GM21528 (cell line): ENCODE measurements around the gene ZNF511.

ENCODE experiments used
- ATAC-seq: cut with Tn5 transposase; IDR thresholded peaks from one replicate; pipeline ENCODE4 v1.9.1; 2021; ENCODE audit warnings: mild to moderate bottlenecking, moderate library complexity; ENCODE audit not compliant: unreplicated experiment, low FRiP score

Gene ZNF511

DNA sequence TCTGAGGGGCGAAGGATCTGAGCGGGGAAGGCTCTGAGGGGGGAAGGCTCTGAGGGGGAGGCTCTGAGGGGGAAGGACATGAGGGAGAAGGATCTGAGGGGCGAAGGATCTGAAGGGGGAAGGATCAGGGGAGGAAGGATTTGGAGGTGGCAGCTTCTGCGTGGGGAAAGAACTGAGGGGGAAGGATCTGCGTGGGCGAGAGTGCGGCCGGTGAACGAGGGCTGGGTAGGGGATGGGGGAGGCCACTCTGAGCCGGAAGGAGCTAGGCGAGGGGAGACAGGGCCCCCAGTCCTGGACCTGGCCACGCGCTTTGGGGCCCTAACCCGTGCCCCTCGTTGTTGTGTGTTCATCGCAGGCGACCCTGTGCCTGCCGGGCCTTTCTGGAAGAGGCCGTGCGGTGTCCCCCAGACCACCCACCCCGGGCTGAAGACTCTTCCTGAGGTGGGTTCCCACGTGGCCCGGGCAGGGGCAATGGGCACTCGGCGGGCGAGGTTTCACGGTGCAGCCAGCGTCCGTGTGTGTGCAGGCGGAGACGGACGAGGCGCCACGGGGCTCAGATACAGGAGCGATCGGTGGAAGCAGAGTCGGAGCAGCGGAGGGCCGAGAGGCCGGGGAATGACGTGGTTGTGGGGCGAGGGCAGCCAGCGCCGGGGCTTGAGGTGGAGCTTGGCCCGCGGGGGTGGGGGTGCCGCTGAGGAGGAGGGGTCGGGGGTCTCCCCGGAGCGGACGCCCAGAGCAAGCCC is 26.0 kb downstream of the ZNF511 start:
- no peak for ATAC-seq

DNA sequence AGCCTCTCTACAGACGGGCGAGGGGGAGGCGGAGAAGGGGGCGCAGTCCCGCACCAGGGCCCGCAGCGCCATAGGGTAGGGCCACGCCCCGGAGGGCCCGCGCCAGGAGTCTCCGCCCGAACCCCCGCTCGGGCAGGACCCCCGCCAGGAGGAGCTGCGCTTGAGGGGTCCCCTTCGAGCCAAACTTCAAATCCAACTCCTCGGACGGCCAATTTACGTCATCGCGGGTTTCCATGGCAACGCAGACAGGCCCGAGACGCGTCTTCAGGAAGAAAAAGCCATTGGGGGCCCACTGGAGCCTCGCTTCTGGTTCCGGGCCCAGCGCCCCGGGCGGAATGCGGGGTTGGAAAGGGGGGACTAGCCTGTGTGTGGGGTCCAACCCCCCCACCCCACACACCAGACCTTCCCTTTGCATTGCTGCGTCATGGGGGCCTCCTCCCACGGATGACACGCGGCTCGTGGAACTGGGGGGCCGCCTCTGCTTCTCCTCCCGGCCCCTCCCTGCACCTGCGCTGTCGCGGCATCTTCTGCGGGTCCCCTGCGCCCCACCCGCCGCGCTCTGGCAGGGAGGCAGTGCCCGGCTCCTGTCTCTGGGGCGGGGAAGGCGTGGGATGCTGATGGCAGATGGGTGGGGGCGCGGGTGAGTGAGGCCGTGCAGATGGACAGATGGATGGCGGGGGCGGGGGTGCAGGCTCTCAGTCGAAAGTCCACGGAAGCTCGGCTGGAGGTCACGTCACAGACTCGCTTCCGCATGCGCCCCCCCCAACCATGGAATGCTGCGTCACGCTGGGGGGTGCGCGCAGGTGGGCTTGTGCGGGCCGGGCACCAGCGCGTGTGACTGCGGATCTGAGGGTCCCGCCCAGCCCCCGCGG is 26.8 kb downstream of the ZNF511 start:
- ATAC-seq: no peak

DNA sequence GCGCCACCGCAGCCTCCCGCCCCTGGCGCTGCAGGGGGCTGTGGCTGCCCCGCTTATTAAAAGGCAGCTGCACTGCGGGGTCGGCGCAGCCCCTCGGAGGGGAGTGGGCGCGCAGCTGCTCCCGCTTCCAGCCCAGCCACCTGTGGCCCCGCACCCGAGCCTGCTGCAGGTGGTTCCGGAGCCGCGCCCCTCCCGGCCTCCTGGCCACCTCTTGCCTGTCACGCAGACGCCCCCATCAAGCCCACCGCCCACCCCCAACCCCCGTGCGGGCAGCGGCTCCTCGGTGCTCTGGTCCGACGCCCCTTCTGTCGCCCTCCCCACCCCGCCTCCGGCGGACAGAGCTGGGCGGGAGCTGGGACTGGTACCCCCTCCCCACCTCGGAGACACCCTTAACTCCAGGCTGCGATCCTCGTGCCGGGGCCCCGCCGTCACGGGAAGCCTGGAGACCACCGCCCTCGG is 27.4 kb downstream of the ZNF511 start:
- no peak for ATAC-seq

DNA sequence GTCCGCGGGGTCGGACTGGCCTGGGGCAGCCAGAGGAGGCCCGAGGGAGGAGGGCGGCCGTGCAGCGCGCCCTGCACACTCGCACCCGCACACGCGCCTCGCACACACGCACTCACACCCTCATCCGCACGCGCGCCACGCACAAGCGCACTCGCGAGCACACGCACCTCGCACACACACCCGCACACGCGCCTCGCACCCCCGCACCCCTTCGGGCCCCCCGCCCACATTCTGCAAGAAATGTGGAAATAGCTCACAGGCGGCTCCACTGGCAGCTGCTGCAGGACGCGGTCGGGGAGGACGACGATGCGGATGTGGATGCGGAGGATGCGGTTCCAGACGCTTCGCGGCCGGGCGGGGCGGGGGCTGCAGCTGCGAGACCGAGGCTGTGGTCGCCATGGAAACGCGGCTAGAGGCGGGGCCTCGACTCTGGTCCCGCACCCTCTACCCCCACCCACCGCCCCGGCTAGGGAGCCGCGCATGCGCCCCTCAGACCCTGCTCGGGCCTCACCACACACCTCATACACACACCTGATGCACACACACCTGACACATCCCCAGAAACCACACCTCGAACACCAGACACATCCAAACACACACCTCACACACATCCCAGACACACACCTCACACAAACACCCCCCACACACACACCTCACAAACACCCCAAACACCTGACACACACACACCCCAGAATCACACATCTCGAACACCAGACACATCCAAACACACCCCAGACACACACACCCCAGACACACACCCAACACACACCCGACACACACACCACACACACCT is 28.1 kb downstream of the ZNF511 start, which contains the start of gene CALY:
Gene CALY, minus strand, starts transcription at position 320 of the 793 bp plus-strand sequence. CDS start 7,907 bp downstream, outside the sequence.
- ATAC-seq: no peak

DNA sequence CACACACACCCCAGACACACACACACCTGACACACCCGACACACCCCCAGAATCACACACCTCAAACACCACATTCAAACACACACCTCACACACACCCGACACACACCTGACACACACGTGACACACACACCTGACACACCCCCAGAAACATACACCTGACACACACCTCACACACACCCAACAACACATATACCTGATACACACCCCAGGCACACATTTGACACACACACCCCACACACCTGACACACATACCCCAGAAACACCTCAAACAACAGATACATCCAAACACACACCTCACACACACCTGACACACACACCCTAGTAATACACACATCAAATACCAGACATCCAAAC is 28.6 kb downstream of the ZNF511 start:
- no peak for ATAC-seq

DNA sequence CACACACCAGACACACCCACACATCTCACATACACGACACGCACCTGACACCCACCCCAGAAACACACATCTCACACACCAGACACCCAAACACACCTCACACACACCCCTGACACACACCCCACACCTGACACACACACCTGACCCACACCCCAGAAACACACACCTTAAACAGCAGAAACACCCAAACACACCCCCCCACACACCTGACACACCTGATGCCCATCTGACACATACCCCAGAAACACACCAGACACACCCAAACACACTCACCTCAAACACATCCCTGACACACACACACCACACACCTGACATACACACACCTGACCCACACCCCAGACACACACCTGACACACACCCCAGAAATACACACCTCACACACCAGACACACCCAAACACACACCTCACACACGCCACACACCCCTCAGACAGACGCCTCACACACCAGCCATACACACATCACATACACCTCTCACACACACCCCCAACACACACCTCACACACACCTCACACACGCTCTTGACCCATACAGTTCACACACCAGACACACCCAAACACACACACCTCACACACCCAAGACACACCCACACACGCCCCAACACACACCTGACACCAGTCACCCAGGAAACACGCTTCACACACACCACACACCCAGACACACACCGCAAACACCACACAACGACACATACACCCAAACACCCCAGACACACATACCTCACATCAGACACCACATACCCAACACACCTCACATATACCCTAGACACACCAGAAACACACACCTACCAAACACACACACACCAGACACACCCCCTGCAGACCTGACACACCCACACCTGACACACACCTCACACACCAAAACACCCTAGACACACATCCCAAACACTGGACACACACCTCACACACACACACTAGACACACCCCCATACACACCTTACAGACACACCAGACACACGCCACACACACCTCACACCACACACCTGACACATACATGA is 29.7 kb downstream of the ZNF511 start:
- no peak for ATAC-seq

DNA sequence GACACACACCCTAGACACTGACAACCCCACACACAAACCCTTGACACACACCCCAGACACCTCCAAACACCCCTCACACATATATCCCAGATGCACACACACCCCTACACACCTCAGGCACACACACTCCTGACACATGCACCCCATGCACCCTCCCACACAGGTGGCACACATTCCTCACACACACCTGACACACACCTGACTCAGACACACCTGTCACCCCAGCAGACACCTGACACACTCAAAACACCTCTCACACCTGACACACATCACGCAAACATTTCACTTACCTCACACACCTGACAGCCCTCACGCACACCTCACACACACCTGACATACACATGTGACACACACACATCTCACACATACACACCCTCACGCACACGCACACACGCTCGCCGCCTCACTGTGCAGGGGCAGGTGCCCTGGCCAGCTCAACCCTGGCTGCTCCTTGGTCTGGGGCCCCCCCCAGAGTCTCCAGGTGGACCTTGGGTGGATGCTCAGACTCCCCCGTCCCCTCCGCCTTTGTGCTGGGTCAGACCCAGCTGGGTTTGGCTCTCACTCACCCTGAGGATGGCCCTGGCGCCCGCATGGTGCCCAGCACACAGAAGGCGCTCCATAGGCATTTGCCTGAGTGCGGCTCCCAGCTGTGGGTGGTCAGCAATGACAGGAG is 31.1 kb downstream of the ZNF511 start:
- no peak for ATAC-seq

DNA sequence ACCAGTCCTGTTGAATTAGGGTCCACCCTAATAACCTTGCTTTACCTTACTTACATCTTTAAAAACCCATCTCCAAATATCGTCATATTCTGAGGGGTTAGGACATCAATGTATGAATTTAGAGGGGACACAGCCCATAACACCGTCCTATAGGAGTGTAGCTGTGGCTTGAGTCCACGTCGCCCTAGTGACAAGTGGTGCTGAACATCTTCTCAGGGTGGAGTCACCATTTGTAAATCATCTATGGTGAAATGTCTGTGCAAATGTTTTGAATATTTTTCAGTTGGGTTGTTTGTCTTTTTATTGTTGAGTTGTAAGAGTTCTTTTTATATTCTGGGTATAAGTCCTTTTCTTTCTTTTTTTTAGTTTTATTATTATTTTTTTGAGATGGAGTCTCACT is 33.3 kb downstream of the ZNF511 start:
- no peak for ATAC-seq

DNA sequence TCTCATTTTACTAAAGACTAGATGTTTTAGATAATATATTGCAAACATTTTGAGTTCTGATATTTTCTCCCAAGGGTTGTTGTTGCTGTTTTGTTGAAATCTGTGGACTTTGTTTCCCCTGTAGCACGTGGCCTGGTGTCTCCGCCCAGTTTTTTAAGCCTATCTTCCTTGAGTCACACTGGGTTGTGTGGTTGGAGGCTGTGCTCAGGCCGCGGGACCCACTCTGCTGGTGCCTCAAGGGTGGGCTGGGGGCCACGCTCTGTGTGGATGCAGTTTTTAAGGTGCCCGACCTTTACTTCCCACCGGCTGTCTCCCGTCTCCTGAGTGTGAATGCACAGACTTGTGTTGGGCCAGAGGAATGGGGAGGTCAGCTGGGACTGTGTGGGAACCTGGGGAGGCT is 34.2 kb downstream of the ZNF511 start:
- ATAC-seq: no peak

DNA sequence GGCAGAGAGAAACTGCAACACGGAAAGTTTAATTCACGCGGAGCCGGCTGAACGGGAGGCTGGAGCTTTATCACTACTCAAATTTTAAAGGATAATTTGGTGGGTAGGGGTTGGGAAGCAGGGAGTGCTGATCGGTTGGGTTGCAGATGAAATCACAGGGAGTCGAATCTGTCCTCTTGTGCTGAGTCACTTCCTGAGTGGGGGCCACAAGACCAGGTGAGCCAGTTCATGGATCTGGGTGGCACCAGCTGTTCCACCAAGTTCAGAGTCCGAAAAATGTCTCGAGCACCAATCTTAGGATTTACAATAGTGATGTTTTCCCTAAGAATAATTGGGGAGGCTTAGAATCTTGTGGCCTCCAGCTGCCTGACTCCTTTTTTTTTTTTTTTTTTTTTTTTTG is 34.8 kb downstream of the ZNF511 start:
- ATAC-seq: no peak

DNA sequence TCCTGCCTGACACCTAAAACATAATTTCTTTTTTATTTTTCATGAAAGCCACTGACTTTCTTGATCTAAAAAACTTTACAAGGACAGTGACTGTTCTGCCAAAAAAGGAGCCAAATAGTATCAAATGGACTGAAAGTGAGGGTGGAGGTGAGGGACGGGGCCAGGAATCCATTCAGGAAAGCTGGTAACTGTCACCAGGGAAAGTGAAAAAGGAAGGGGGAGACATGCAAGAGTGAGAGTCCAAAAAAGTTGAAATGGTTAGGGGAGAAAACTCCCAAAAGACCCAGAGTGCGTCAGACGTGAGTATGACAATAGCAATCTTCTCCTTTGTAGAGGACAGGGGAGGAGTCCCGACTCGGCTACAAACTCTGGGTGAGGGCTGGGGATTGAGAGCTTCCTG is 35.5 kb downstream of the ZNF511 start:
- no peak for ATAC-seq

DNA sequence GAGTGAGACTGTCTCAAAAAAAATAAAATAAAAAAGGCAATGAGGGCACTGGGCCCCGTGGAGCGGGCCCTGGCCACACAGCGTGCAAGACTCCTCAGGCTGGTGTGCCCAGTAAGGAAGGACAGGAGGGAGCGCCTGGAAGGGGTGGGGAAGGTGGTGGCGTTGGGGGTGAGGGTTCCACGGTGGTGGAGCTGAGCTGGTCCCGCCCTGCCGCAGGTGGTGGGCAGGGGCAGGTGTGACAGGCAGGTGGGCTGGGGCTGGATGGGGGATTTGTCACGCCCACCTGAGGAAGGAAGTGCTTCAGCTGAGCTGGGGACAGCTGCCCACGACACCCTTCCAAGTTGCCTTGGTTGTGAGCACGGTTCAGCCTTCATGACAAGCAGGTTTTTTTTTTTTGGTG is 37.7 kb downstream of the ZNF511 start:
- ATAC-seq: no peak

DNA sequence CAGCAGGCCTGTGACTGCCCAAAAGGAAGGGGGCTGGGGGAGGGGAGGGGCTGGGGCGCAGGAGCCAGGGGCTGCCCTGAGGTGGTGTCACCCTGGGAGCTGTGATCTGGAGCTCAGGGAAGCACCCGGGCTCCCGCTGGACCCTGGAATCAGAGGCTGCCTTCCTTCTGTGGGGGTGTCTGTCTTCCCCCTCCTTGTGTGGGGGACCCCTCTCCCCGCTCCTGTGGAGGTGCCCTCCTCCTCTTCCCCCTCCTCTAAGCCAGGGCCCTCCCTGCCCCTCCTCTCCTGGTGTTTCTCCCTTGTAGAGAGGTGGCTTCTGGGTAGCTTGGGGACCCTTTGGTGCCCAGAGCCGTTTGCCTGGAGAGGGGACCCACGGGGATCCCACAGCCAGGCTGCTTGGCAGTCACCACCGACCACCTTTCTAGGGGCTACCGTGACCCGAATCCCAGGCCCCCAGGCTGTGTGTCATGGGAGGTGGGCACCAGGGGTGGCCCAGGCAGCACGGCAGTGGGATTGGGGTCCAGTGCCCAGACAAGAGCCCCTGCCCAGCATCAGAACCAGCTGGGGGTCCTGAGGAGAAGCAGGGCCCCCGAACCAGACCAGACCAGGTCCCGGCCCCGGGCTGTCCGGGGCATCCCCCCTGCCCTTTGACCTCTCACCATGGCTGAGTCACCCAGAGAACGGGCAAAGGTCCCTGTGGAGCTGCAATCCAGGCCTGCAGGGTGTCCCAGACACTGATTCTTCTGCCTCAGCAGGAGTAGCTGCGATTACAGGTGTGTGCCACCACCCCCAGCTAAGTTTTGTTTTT is 39.2 kb downstream of the ZNF511 start:
- no peak for ATAC-seq

DNA sequence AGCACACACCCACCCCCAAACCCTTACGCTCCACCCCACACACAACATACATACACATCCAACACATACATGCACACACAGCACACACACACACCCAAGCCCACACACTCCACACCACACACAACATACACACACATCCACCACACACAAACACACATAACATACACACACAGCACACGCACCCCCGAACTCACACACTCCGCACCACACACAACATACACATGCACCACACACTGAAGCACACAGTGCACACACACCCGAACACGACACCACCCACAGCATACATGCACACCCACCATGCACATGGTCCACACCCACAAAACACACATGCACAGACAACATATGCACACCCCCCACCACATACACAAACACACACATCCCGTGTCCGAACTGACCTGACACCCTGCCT is 40.5 kb downstream of the ZNF511 start:
- no peak for ATAC-seq

DNA sequence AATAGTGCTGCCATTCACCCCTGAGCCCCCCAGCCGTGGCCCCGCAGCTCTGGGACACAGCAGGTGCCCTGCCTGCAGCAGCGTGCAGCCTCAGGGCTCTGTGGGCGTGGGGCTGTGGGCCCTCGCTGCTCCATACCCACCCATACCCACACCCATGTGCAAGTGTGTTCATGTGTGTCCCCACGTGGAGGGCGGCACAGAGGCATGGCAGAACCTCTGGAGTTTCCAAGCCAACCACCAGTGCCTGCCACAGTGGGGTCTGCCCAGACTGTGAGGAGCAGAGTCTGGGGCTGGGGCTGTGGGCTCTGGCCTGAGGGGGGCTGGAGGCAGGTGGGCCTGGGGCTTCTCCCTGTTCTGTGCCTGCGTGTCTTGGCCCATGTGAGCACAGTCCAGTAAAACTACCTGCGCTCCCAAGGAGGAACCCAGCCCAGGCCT is 40.9 kb downstream of the ZNF511 start:
- ATAC-seq: no peak

DNA sequence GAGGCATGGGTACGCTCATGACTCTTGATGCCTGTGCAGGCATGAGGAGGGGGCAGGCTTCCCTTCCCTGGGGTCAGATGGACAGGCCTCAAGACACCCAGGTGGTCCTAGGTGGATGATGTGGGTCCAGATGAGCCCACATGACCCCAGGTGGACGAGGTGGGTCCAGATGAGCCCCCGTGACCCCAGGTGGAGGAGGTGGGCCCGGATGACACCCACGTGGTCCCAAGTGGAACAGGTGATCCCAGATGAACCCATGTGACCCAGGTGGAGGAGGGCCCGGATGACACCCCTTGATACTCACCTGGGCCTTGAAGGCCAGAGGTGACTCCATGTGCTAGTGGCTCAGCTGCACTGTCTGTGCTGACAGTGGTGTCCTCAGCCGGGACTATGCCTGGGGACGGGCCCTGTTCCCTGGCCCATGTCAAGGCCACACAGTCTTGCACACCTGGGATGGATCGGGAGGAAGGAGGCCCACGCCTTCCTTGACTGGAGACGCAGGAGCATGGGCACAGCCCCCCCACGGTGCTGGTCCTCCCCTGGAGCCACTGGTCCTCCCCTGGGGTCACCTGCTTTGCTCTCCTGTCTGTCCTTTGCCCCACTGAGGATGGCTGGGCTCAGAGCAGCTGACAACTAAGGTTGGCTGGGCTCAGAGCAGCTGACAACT is 41.7 kb downstream of the ZNF511 start:
- no peak for ATAC-seq

DNA sequence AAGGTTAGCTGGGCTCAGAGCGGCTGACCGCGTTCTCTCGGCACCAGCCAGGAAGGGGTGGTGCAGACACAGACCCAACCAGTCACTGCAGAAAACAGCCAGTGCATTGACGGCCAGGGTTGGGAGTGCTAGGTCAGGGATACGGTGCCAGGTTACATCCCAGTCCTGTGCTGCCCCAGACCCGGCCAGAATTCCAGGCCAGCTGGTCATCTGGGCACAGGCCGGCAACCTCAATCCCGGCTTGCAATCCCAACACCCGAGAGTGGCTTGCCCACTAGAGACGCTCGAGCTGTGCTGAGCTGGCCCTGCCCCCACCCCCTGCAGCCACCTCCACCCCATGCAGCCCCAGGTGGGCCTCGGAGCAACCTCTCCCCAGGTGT is 42.2 kb downstream of the ZNF511 start:
- no peak for ATAC-seq
